Mucosa of rectum (tissue), 2 donors: ENCODE measurements around the gene COPS7A.

Experiments used
- H3K27ac ChIP-seq, 2 donors: one replicate each; pipeline ENCODE4 v1.7.0; 2013; ENCODE audit warnings: inconsistent platforms in 2 of 2, low read depth in 2 of 2, low read length in 2 of 2
- H3K27me3 ChIP-seq, 2 donors: one replicate each; pipeline ENCODE4 v1.7.0; 2013; ENCODE audit warnings: low read length in 2 of 2; ENCODE audit not compliant: control insufficient read depth in 2 of 2, insufficient read depth in 2 of 2
- H3K36me3 ChIP-seq, 2 donors: one replicate each; pipeline ENCODE4 v1.7.0; 2013; ENCODE audit warnings: low read length in 2 of 2; ENCODE audit not compliant: control insufficient read depth in 2 of 2, insufficient read depth in 2 of 2
- H3K4me1 ChIP-seq, 2 donors: one replicate each; pipeline ENCODE4 v1.7.0; 2013; ENCODE audit warnings: low read length in 2 of 2, mild to moderate bottlenecking in 1 of 2; ENCODE audit not compliant: control insufficient read depth in 2 of 2, insufficient read depth in 2 of 2
- H3K4me3 ChIP-seq, 2 donors: one replicate each; pipeline ENCODE4 v1.7.0; 2013; ENCODE audit warnings: low read length in 2 of 2
- H3K9ac ChIP-seq, 2 donors: one replicate each; pipeline ENCODE4 v1.7.0; 2013; ENCODE audit warnings: low read length in 2 of 2, low read depth in 1 of 2, mild to moderate bottlenecking in 1 of 2
- H3K9me3 ChIP-seq, 2 donors: one replicate each; pipeline ENCODE4 v1.7.0; 2013; ENCODE audit warnings: low read length in 2 of 2; ENCODE audit not compliant: control insufficient read depth in 2 of 2
- donor health status: healthy.
- donor health status: Normal muscosa, but diverticular disease.

The COPS7A gene

GRCh38 chr12:6694701-6695100 lies 29.1 kb upstream of the COPS7A start:
- Histone ChIP-seq H3K4me1 (peaks cover 6 to 11% of the 10 kb centered on the region in 2 donors), H3K27ac (no peak overlapping the region), H3K4me3 (no peak overlapping the region), H3K36me3 (no peaks in the 10 kb centered on the region), H3K9ac (no peak overlapping the region), H3K9me3 (no peaks in the 10 kb centered on the region), H3K27me3 (peaks cover 13 to 15% of the 10 kb centered on the region in 2 donors)

DNA sequence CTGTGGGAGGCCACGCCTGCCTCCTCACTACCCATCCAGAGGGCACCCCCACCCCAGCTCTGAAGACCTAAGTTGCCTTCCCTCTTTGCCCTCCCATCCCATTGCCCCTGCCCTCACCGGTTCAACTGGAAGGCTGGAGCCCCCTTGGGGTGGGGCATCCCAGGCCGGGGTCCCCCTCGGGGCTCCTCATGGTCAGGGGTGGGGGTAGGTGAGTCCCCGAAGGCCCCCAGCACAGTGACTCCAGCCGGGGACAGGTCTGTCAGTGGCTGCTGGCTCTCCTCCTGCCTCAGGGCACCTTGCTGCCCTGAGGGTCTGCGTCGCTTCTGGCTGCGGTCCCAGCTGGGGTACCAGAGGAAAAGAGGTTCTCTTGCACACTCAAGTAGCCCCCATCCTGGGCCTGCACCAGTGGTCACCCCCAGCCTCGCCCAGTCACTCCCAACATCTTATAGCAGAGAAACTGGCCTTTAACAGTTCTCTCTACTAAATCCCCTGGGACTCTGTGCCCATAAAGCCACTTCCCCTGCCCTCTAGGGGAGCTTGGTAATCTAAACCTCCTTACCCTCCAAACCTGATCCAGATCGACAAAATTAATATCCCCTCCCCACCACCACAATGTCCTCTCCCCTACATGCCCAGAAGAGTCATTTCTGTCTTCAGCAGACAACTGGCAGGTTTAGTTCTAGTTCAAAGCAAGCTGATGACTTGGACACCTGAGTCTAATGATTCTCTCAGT lies 28.4 kb upstream of the COPS7A start:
- Histone ChIP-seq H3K9ac (no peak overlapping the region), H3K4me3 (no peak overlapping the region), H3K36me3 (no peaks in the 10 kb centered on the region), H3K9me3 (no peaks in the 10 kb centered on the region), H3K27ac (no peak overlapping the region), H3K4me1 (peaks cover 0 to 3% of the 10 kb centered on the region in 2 donors), H3K27me3 (peaks cover 14 to 19% of the 10 kb centered on the region in 2 donors)

- Histone ChIP-seq H3K9ac (no peak overlapping the region), H3K4me1 (peaks cover 0 to 4% of the 10 kb centered on the region in 2 donors), H3K9me3 (no peaks in the 10 kb centered on the region), H3K36me3 (no peaks in the 10 kb centered on the region), H3K27me3 (peaks cover 25 to 31% of the 10 kb centered on the region in 2 donors), H3K27ac (no peak overlapping the region), H3K4me3 (no peak overlapping the region)
Measured at GRCh38 chr12:6696690-6697583, 26.9 kb upstream of the COPS7A start.

GRCh38 chr12:6697584-6698351 lies 26.1 kb upstream of the COPS7A start:
- no peak overlapping the region for H3K9ac ChIP-seq
- H3K4me1 ChIP-seq: peaks cover 0 to 4% of the 10 kb centered on the region in 2 donors
- H3K36me3 ChIP-seq: no peaks in the 10 kb centered on the region
- H3K4me3 ChIP-seq: no peak overlapping the region
- no peaks in the 10 kb centered on the region for H3K9me3 ChIP-seq
- peaks cover 25 to 31% of the 10 kb centered on the region in 2 donors for H3K27me3 ChIP-seq
- H3K27ac ChIP-seq: no peak overlapping the region

DNA sequence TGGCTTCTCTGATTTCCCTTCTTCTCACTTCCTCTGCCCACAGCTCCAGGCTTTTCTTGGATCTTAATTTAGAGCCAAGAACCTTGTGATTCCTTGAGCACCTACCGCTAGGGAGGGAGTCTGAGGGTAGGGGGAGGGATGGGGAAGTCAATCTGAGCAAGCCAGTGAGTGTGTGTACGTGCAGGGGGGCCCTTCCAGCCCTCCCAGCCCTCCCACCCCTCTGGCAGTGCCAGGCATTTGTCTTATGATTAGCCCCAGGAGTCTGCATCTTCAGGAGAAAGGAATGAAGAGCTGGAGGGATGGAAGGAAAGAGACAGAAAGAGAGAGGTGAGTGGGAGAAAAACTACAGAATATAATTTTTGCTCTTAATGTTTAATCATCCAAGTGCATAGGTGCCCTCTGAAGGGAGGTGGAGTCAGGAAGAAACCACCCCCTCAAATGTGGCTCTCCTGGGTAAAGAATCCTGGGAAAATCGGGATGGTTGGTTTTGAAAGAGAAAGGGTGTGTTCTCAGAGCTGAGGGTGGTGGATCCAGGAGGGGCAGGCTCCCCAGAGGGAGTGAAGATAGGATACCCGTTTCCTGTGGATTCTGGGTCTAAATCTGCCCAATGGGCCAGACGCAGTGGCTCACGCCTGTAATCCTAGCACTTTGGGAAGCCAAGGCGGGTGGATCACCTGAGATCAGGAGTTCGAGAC lies 25.3 kb upstream of the COPS7A start:
- Histone ChIP-seq H3K27ac (no peak overlapping the region), H3K4me3 (no peak overlapping the region), H3K9me3 (no peaks in the 10 kb centered on the region), H3K27me3 (peaks cover 27 to 34% of the 10 kb centered on the region in 2 donors), H3K36me3 (no peaks in the 10 kb centered on the region), H3K9ac (no peak overlapping the region), H3K4me1 (peaks cover 0 to 4% of the 10 kb centered on the region in 2 donors)

GRCh38 chr12:6699259-6699988 lies 24.4 kb upstream of the COPS7A start:
- Histone ChIP-seq H3K4me1 (peaks cover 0 to 4% of the 10 kb centered on the region in 2 donors), H3K9ac (no peak overlapping the region), H3K27me3 (peaks cover 34 to 35% of the 10 kb centered on the region in 2 donors), H3K4me3 (peak overlapping the region in 1 of 2 donors; percentile 20), H3K36me3 (no peaks in the 10 kb centered on the region), H3K9me3 (no peaks in the 10 kb centered on the region), H3K27ac (no peak overlapping the region)

GRCh38 chr12:6699989-6700645 lies 23.7 kb upstream of the COPS7A start:
- H3K36me3 ChIP-seq: no peaks in the 10 kb centered on the region
- no peaks in the 10 kb centered on the region for H3K9me3 ChIP-seq
- peaks cover 0 to 4% of the 10 kb centered on the region in 2 donors for H3K4me1 ChIP-seq
- peak overlapping the region; percentile 33 to 44 for H3K4me3 ChIP-seq
- H3K27me3 ChIP-seq: peaks cover 34 to 35% of the 10 kb centered on the region in 2 donors
- no peak overlapping the region for H3K27ac ChIP-seq
- no peak overlapping the region for H3K9ac ChIP-seq

DNA sequence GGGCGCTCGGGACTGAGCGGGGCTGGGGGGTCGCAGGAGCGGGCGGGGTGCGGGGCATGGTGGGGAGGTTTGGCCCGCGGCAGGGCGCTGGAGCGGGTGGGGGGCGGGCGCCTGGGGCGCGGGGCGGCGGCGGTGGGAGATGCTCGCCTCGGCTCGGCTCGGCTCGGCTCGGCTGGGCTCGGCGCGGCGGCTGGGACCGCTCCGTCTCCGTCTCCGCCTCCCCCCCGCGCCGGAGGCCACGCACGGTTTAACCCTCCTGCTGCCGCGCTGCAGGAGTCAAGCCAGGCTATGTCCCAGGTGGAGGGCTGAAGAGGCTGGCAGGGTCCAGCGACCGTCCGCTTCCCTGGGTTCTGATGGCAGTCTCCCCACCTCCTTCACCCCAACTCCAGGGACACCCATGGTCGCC lies 23.2 kb upstream of the COPS7A start, which contains the start of gene PIANP:
PIANP (minus strand) TSS at position 170 of the 406 bp plus-strand sequence. CDS start 2,754 bp downstream, outside the sequence.
- Histone ChIP-seq H3K4me3 (peak within 1 kb of the TSS; percentile 33 to 45), H3K4me1 (peaks cover 0 to 4% of the 10 kb centered on the region in 2 donors), H3K27me3 (peaks cover 34 to 35% of the 10 kb centered on the region in 2 donors), H3K36me3 (no peaks in the 10 kb centered on the region), H3K9me3 (no peaks in the 10 kb centered on the region), H3K27ac (no peak within 1 kb of the TSS), H3K9ac (no peak within 1 kb of the TSS)
